ENCODE data around the gene TNFSF13. TPM values are rescaled to one million over a fixed set of nuclear protein-coding genes. Genes with fewer than 3 reads are reported as not detected.

The TNFSF13 gene
- polyA plus RNA-seq, 6 donors from 2014 or later, result 32.2 to 43.1 (median 38.5) TPM

DNA sequence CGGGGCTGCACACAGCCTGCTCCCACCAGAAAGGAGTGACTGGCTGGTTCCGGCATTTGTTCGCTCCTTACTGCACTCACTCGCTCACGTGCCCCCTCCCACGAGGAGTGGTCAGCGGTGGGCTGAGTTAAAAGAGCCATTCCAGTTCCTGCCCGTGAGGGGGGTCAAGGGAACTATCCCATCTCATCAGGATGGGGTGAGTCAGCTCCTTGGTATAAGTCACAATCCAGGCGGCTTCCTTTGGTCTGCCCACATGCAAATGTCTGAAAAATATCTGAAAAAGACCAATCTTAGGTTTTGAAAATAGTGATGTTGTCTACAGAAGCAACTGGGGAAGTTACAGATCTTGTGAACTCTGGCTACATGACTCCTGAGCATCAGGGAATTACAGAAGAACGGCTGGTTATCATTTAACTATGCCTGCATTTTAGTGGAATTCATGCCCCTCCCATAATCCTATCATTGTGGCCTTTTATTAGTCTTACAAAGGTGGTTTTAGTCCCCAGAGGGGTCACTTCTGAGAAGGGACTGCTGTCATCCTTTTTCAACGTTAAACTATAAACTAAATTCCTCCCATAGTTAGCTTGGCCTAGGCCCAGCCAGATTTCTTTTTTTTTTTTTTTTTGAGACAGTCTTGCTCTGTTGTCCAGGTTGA, 19.5 kb upstream of the TNFSF13 start:
- Mint-ChIP-seq H3K36me3 (no peaks in the 10 kb centered on the region), H3K9me3 (peaks cover 0 to 3% (median 0%) of the 10 kb centered on the region in 7 donors), H3K4me3 (no peak overlapping the region), H3K4me1 (peaks cover 0 to 2% (median 0%) of the 10 kb centered on the region in 3 donors), H3K27ac (no peak overlapping the region), H3K27me3 (peaks cover 0 to 7% (median 3%) of the 10 kb centered on the region in 3 donors)
- no peak for DNase-seq
- ATAC-seq (ENCODE audit: low read depth in 2 of 2), result no peak

GRCh38 chr17:7541074-7541621, 17.4 kb upstream of the TNFSF13 start:
- Mint-ChIP-seq H3K36me3 (no peaks in the 10 kb centered on the region), H3K27ac (no peak overlapping the region), H3K27me3 (peaks cover 0 to 7% (median 0%) of the 10 kb centered on the region in 3 donors), H3K9me3 (peaks cover 0 to 3% (median 0%) of the 10 kb centered on the region in 7 donors), H3K4me3 (no peak overlapping the region), H3K4me1 (peaks cover 0 to 2% (median 0%) of the 10 kb centered on the region in 3 donors)
- no peak for DNase-seq
- no peak for ATAC-seq (ENCODE audit: low read depth in 2 of 2)

GRCh38 chr17:7544911-7545310, 13.6 kb upstream of the TNFSF13 start:
- ATAC-seq (ENCODE audit: low read depth in 2 of 2) (no peak), DNase-seq (no peak)
- H3K4me1 Mint-ChIP-seq, result peaks cover 15 to 25% (median 21%) of the 10 kb centered on the region in 3 donors
- H3K9me3 Mint-ChIP-seq, result no peaks in the 10 kb centered on the region
- peak overlapping the region in 1 of 8 donors; percentile 27 for H3K4me3 Mint-ChIP-seq
- H3K27me3 Mint-ChIP-seq, result peaks cover 0 to 7% (median 0%) of the 10 kb centered on the region in 3 donors
- H3K36me3 Mint-ChIP-seq, result no peaks in the 10 kb centered on the region
- H3K27ac Mint-ChIP-seq, result no peak overlapping the region

- Mint-ChIP-seq H3K9me3 (no peaks in the 10 kb centered on the region), H3K27me3 (no peaks in the 10 kb centered on the region), H3K36me3 (no peaks in the 10 kb centered on the region)
Observed at GRCh38 chr17:7548585-7549400, 9.8 kb upstream of the TNFSF13 start, which contains the start of gene TNFSF12. Gene TNFSF12 (plus strand): TSS chr17:7549058. CDS start chr17:7549154, 96 bp downstream.

GRCh38 chr17:7549401-7550055, 9.0 kb upstream of the TNFSF13 start:
- DNase-seq (no peak), ATAC-seq (ENCODE audit: low read depth in 2 of 2) (peak; percentile 38 to 39)
- Mint-ChIP-seq H3K9me3 (no peaks in the 10 kb centered on the region), H3K4me3 (peak overlapping the region; percentile 67 to 94 (median 88)), H3K36me3 (no peaks in the 10 kb centered on the region), H3K27me3 (no peaks in the 10 kb centered on the region), H3K4me1 (peaks cover 40 to 64% (median 63%) of the 10 kb centered on the region in 3 donors), H3K27ac (peak overlapping the region in 5 of 6 donors; percentile 49 to 96 (median 82))

More at GRCh38 chr17:7548585-7549400, 9.8 kb upstream of the TNFSF13 start, which contains the start of gene TNFSF12:
- ATAC-seq (ENCODE audit: low read depth in 2 of 2), result peak; percentile 39 to 42
- Mint-ChIP-seq H3K4me1 (peaks cover 36 to 60% (median 59%) of the 10 kb centered on the region in 3 donors), H3K4me3 (peak within 1 kb of the TSS; percentile 67 to 94 (median 90)), H3K27ac (peak within 1 kb of the TSS; percentile 82 to 96 (median 89))
- peak; percentile 43 for DNase-seq

- no peak for DNase-seq
- ATAC-seq (ENCODE audit: low read depth in 2 of 2), result no peak
- H3K27me3 Mint-ChIP-seq, result no peaks in the 10 kb centered on the region
- H3K9me3 Mint-ChIP-seq, result no peaks in the 10 kb centered on the region
- H3K4me1 Mint-ChIP-seq, result peaks cover 45 to 71% (median 69%) of the 10 kb centered on the region in 3 donors
- H3K4me3 Mint-ChIP-seq, result peak overlapping the region; percentile 67 to 94 (median 88)
- peak overlapping the region in 4 of 6 donors; percentile 49 to 90 (median 52) for H3K27ac Mint-ChIP-seq
- H3K36me3 Mint-ChIP-seq, result no peaks in the 10 kb centered on the region
Observed at GRCh38 chr17:7550344-7550743, 8.2 kb upstream of the TNFSF13 start.

DNA sequence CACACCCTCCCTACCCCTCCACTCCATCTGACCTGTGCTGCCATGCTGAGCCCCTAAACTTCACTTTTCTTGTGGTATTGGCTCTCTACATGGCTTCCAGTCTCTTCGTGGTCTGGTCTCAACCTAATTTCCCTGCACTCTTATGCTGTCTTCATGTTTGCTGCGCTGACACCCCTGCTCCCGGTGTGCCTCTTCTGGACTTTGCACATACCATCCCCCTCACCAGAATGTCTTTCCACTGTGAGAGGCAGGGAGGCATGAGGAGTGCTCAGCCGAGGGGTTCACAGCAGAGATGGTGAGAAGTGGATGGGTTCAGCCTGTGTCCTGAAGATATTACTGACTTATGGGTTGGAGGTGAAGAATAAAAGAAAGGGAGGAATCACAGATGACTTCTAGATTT, 7.2 kb upstream of the TNFSF13 start:
- peaks cover 49 to 75% (median 75%) of the 10 kb centered on the region in 3 donors for H3K4me1 Mint-ChIP-seq
- H3K27ac Mint-ChIP-seq, result peak overlapping the region; percentile 49 to 90 (median 74)
- no peaks in the 10 kb centered on the region for H3K9me3 Mint-ChIP-seq
- no peaks in the 10 kb centered on the region for H3K27me3 Mint-ChIP-seq
- peak overlapping the region in 5 of 8 donors; percentile 29 to 90 (median 57) for H3K4me3 Mint-ChIP-seq
- H3K36me3 Mint-ChIP-seq, result no peaks in the 10 kb centered on the region
- DNase-seq (no peak), ATAC-seq (ENCODE audit: low read depth in 2 of 2) (no peak)

GRCh38 chr17:7552621-7553051, 5.9 kb upstream of the TNFSF13 start:
- Mint-ChIP-seq H3K4me1 (peaks cover 52 to 76% (median 76%) of the 10 kb centered on the region in 3 donors), H3K9me3 (no peaks in the 10 kb centered on the region), H3K4me3 (peak overlapping the region; percentile 41 to 87 (median 72))

GRCh38 chr17:7553356-7553755, 5.2 kb upstream of the TNFSF13 start:
- ATAC-seq (ENCODE audit: low read depth in 2 of 2), result no peak
- H3K4me3 Mint-ChIP-seq, result peak overlapping the region; percentile 41 to 87 (median 78)
- no peak for DNase-seq
- H3K9me3 Mint-ChIP-seq, result no peaks in the 10 kb centered on the region
- peaks cover 54 to 76% (median 76%) of the 10 kb centered on the region in 3 donors for H3K4me1 Mint-ChIP-seq
- H3K36me3 Mint-ChIP-seq, result no peaks in the 10 kb centered on the region
- H3K27me3 Mint-ChIP-seq, result no peaks in the 10 kb centered on the region
- H3K27ac Mint-ChIP-seq, result peak overlapping the region; percentile 49 to 94 (median 86)

More at GRCh38 chr17:7552621-7553051, 5.9 kb upstream of the TNFSF13 start:
- Mint-ChIP-seq H3K27me3 (no peaks in the 10 kb centered on the region), H3K27ac (peak overlapping the region; percentile 49 to 91 (median 80)), H3K36me3 (no peaks in the 10 kb centered on the region)
- peak; percentile 84 for DNase-seq
- ATAC-seq (ENCODE audit: low read depth in 2 of 2), result peak; percentile 87 to 88

- peak overlapping the region in 5 of 6 donors; percentile 12 to 97 (median 84) for H3K27ac Mint-ChIP-seq
- H3K4me3 Mint-ChIP-seq, result peak overlapping the region in 4 of 8 donors; percentile 27 to 62 (median 48)
- ATAC-seq (ENCODE audit: low read depth in 2 of 2), result no peak
- H3K9me3 Mint-ChIP-seq, result no peaks in the 10 kb centered on the region
- DNase-seq, result no peak
- H3K36me3 Mint-ChIP-seq, result no peaks in the 10 kb centered on the region
- peaks cover 63 to 82% (median 81%) of the 10 kb centered on the region in 3 donors for H3K4me1 Mint-ChIP-seq
- H3K27me3 Mint-ChIP-seq, result no peaks in the 10 kb centered on the region
Observed at GRCh38 chr17:7555320-7555948, 3.1 kb upstream of the TNFSF13 start.

- no peak for DNase-seq
- Mint-ChIP-seq H3K9me3 (no peaks in the 10 kb centered on the region), H3K27me3 (no peaks in the 10 kb centered on the region), H3K4me1 (peaks cover 66 to 82% (median 81%) of the 10 kb centered on the region in 3 donors), H3K36me3 (no peaks in the 10 kb centered on the region), H3K27ac (peak overlapping the region; percentile 19 to 98 (median 62)), H3K4me3 (peak overlapping the region in 7 of 8 donors; percentile 3 to 62 (median 52))
- ATAC-seq (ENCODE audit: low read depth in 2 of 2), result no peak
Observed at GRCh38 chr17:7556627-7557026, 1.9 kb upstream of the TNFSF13 start.

GRCh38 chr17:7557147-7557764, 1.3 kb upstream of the TNFSF13 start:
- Mint-ChIP-seq H3K4me3 (peak overlapping the region in 4 of 8 donors; percentile 91 to 98 (median 96)), H3K36me3 (no peaks in the 10 kb centered on the region), H3K4me1 (peaks cover 67 to 77% (median 76%) of the 10 kb centered on the region in 3 donors), H3K27ac (peak overlapping the region in 4 of 6 donors; percentile 61 to 99 (median 84)), H3K27me3 (no peaks in the 10 kb centered on the region), H3K9me3 (no peaks in the 10 kb centered on the region)
- DNase-seq, result no peak
- ATAC-seq (ENCODE audit: low read depth in 2 of 2), result no peak

Measured in naive B cell (primary cell).